Measurements from ENCODE around the gene FHOD3. TPM values are rescaled to one million over a fixed set of nuclear protein-coding genes. Genes with fewer than 3 reads are reported as not detected.

FHOD3 gene
- total and polyA plus RNA-seq, 9 of the 15 experiments (the other 6 are each of a cell fraction or from before 2014, with no cell fraction given), result 0.11 TPM; not detected in 8

- Histone ChIP-seq H2AFZ (ENCODE audit: low read depth, low read length) (no peak overlapping the region), H4K20me1 (replicated peaks; ENCODE audit: control insufficient read depth, insufficient read depth, low read length) (no peaks in the 10 kb centered on the region), H3K27me3 (ENCODE audit: control insufficient read depth in 2 of 2, insufficient read depth in 2 of 2, low read length in 2 of 2) (peaks cover 5 to 16% of the 10 kb centered on the region in 2 experiments; a peak in 4 of 5 replicates), H3K4me3 (no peak overlapping the region), H3K79me2 (ENCODE audit: control insufficient read depth, insufficient read depth, low read length) (no peaks in the 10 kb centered on the region), H3K36me3 (ENCODE audit: control insufficient read depth, insufficient read depth, low read length) (no peaks in the 10 kb centered on the region), H3K4me1 (replicated peaks in 1 of 2; ENCODE audit: control insufficient read depth in 2 of 2, insufficient read depth in 2 of 2, low read length in 2 of 2) (no peaks in the 10 kb centered on the region), H3K27ac (ENCODE audit: extremely low read depth, low read depth, low read length) (no peak overlapping the region), H3K9ac (ENCODE audit: insufficient read depth in 1 of 2, low read depth in 2 of 2, low read length in 2 of 2) (no peak overlapping the region), H3K9me3 (replicated peaks; ENCODE audit: control insufficient read depth, insufficient read depth, low read depth, low read length) (no peaks in the 10 kb centered on the region), H3K9me1 (ENCODE audit: control insufficient read depth, insufficient read depth, low read length) (no peaks in the 10 kb centered on the region), H3K4me2 (ENCODE audit: insufficient read depth, low read length) (no peak overlapping the region)
- ATAC-seq, result no peak
- POLR2A ChIA-PET, result no interaction called here
- WGBS (ENCODE audit: insufficient coverage, low coverage, missing lambda C conversion rate), result 3% methylated on average over 2 of the region's 2 CpGs
- CTCF ChIA-PET (ENCODE audit: low intra/inter-chr PET ratio), result no interaction called here
- in situ Hi-C loops (cut with MboI), result no loop called here
- BruUV-seq (replicated peaks), result no TSS peak
- no peak for DNase-seq (ENCODE audit: extremely low read depth in 1 of 4, low spot score in 3 of 4)
- intact Hi-C loops (cut with micrococcal nuclease), result no loop called here
- FAIRE-seq, result no peak
- TF ChIP-seq DNMT1 (IDR thresholded peaks at IDR 0.05) (no peak), PHB (CRISPR knock-in tag; IDR thresholded peaks at IDR 0.05) (no peak), SIN3A (IDR thresholded peaks at IDR 0.05; ENCODE audit: borderline replicate concordance in 2 of 2, control insufficient read depth in 1 of 2, low read depth in 2 of 2, low read length in 2 of 2) (no peak), ELF4 (CRISPR knock-in tag; IDR thresholded peaks at IDR 0.05) (no peak), ZFP91 (CRISPR knock-in tag; IDR thresholded peaks at IDR 0.05) (no peak), USF2 (CRISPR knock-in tag; IDR thresholded peaks at IDR 0.05) (no peak), RNF2 (IDR thresholded peaks at IDR 0.05) (no peak), ZNF174 (CRISPR knock-in tag; IDR thresholded peaks at IDR 0.05) (no peak), SIX5 (IDR thresholded peaks at IDR 0.05; ENCODE audit: borderline replicate concordance in 1 of 2, insufficient read depth in 1 of 2, low read depth in 1 of 2, low read length in 2 of 2) (no peak), ZFP36 (IDR thresholded peaks at IDR 0.05; ENCODE audit: low read depth, low read length, partially characterized antibody) (no peak), THAP7 (CRISPR knock-in tag; IDR thresholded peaks at IDR 0.05) (no peak), ARID3B (CRISPR knock-in tag; IDR thresholded peaks at IDR 0.05; ENCODE audit: borderline replicate concordance) (no peak), MTA2 (IDR thresholded peaks at IDR 0.05; ENCODE audit: low read depth) (no peak), TOE1 (IDR thresholded peaks at IDR 0.05; ENCODE audit: borderline replicate concordance) (no peak), TOE1 (CRISPR knock-in tag; IDR thresholded peaks at IDR 0.05; ENCODE audit: borderline replicate concordance, low read depth) (no peak)
These were observed 156.7 kb downstream of the FHOD3 start for GRCh38 chr18:36454245-36454644.

All from K562 (cell line).